ENCODE results near the gene GNAT1. TPM values are rescaled to one million over a fixed set of nuclear protein-coding genes. Genes with fewer than 3 reads are reported as not detected.

The GNAT1 gene
- total and polyA plus RNA-seq, 2 of the 13 experiments (the other 11 are each of a cell fraction or from before 2014, with no cell fraction given): 0.15 TPM; not detected in 1

DNA sequence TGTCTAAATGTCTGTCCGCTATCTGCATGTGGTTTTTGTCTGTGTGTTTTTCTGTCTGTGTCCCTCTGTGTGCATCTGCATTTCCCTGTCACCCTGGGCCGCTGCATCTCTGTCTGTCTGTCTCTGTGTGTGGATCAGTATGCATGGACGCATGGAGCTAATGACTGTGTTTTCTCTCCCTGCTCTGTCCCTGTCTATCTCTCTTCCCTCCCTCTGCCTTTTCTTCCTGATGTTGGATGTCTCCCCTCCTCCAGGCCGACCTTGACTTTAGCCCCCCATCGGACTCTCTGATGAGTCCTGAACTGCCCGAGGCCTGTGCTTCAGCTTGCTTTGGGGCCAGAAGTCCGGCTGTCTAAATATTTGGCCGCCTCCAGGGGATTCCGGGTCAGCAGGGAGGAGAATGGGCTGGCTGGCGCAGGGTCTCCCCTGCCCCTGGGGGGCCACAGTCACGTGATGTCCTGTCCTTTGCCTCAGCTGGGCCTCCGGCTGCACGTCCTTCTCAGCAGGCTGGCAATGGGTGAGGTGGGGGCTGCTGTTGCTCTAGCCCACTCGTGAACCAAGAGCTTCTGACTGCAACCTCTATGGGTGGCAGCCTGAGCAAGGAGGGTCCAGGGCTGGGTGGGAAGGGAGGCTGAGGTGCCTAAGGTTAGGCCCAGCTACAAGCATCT is 17.4 kb downstream of the GNAT1 start (continued):
- TF ChIP-seq, protein P1, sequence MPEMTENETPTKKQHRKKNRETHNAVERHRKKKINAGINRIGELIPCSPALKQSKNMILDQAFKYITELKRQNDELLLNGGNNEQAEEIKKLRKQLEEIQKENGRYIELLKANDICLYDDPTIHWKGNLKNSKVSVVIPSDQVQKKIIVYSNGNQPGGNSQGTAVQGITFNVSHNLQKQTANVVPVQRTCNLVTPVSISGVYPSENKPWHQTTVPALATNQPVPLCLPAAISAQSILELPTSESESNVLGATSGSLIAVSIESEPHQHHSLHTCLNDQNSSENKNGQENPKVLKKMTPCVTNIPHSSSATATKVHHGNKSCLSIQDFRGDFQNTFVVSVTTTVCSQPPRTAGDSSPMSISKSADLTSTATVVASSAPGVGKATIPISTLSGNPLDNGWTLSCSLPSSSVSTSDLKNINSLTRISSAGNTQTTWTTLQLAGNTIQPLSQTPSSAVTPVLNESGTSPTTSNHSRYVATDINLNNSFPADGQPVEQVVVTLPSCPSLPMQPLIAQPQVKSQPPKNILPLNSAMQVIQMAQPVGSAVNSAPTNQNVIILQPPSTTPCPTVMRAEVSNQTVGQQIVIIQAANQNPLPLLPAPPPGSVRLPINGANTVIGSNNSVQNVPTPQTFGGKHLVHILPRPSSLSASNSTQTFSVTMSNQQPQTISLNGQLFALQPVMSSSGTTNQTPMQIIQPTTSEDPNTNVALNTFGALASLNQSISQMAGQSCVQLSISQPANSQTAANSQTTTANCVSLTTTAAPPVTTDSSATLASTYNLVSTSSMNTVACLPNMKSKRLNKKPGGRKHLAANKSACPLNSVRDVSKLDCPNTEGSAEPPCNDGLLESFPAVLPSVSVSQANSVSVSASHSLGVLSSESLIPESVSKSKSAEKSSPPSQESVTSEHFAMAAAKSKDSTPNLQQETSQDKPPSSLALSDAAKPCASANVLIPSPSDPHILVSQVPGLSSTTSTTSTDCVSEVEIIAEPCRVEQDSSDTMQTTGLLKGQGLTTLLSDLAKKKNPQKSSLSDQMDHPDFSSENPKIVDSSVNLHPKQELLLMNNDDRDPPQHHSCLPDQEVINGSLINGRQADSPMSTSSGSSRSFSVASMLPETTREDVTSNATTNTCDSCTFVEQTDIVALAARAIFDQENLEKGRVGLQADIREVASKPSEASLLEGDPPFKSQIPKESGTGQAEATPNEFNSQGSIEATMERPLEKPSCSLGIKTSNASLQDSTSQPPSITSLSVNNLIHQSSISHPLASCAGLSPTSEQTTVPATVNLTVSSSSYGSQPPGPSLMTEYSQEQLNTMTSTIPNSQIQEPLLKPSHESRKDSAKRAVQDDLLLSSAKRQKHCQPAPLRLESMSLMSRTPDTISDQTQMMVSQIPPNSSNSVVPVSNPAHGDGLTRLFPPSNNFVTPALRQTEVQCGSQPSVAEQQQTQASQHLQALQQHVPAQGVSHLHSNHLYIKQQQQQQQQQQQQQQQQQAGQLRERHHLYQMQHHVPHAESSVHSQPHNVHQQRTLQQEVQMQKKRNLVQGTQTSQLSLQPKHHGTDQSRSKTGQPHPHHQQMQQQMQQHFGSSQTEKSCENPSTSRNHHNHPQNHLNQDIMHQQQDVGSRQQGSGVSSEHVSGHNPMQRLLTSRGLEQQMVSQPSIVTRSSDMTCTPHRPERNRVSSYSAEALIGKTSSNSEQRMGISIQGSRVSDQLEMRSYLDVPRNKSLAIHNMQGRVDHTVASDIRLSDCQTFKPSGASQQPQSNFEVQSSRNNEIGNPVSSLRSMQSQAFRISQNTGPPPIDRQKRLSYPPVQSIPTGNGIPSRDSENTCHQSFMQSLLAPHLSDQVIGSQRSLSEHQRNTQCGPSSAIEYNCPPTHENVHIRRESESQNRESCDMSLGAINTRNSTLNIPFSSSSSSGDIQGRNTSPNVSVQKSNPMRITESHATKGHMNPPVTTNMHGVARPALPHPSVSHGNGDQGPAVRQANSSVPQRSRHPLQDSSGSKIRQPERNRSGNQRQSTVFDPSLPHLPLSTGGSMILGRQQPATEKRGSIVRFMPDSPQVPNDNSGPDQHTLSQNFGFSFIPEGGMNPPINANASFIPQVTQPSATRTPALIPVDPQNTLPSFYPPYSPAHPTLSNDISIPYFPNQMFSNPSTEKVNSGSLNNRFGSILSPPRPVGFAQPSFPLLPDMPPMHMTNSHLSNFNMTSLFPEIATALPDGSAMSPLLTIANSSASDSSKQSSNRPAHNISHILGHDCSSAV (CRISPR knock-in tag; IDR thresholded peaks at IDR 0.05; ENCODE audit: borderline replicate concordance): no peak
- TF ChIP-seq, protein P2, sequence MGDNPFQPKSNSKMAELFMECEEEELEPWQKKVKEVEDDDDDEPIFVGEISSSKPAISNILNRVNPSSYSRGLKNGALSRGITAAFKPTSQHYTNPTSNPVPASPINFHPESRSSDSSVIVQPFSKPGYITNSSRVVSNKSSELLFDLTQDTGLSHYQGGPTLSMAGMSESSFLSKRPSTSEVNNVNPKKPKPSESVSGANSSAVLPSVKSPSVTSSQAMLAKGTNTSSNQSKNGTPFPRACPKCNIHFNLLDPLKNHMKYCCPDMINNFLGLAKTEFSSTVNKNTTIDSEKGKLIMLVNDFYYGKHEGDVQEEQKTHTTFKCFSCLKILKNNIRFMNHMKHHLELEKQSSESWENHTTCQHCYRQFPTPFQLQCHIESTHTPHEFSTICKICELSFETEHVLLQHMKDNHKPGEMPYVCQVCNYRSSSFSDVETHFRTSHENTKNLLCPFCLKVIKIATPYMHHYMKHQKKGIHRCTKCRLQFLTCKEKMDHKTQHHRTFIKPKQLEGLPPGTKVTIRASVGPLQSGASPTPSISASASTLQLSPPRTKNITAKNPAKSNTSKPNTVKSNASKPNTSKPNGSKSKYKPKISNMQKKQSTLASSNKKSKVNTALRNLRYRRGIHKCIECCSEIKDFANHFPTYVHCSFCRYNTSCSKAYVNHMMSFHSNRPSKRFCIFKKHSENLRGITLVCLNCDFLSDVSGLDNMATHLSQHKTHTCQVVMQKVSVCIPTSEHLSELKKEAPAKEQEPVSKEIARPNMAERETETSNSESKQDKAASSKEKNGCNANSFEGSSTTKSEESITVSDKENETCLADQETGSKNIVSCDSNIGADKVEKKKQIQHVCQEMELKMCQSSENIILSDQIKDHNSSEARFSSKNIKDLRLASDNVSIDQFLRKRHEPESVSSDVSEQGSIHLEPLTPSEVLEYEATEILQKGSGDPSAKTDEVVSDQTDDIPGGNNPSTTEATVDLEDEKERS (CRISPR knock-in tag; IDR thresholded peaks at IDR 0.05): peak; percentile 91
- TF ChIP-seq ZNF558 (CRISPR knock-in tag; IDR thresholded peaks at IDR 0.05; ENCODE audit: borderline replicate concordance) (no peak), RXRB (CRISPR knock-in tag; IDR thresholded peaks at IDR 0.05; ENCODE audit: borderline replicate concordance) (peak; percentile 98), PPARG (CRISPR knock-in tag; conservative IDR thresholded peaks at IDR 0.05) (peak; percentile 95), ZNF839 (CRISPR knock-in tag; IDR thresholded peaks at IDR 0.05; ENCODE audit: borderline replicate concordance) (peak; percentile 32; the same call in 1 of the 2 replicates), ZNF569 (CRISPR knock-in tag; IDR thresholded peaks at IDR 0.05; ENCODE audit: borderline replicate concordance) (no peak), KLF11 (CRISPR knock-in tag; IDR thresholded peaks at IDR 0.05) (peak; percentile 48; the same call in 1 of the 2 replicates)
- TF ChIP-seq, protein P3, sequence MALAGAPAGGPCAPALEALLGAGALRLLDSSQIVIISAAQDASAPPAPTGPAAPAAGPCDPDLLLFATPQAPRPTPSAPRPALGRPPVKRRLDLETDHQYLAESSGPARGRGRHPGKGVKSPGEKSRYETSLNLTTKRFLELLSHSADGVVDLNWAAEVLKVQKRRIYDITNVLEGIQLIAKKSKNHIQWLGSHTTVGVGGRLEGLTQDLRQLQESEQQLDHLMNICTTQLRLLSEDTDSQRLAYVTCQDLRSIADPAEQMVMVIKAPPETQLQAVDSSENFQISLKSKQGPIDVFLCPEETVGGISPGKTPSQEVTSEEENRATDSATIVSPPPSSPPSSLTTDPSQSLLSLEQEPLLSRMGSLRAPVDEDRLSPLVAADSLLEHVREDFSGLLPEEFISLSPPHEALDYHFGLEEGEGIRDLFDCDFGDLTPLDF (CRISPR knock-in tag; IDR thresholded peaks at IDR 0.05): no peak; the same call in 1 of the 2 replicates
- TF ChIP-seq, protein P4, sequence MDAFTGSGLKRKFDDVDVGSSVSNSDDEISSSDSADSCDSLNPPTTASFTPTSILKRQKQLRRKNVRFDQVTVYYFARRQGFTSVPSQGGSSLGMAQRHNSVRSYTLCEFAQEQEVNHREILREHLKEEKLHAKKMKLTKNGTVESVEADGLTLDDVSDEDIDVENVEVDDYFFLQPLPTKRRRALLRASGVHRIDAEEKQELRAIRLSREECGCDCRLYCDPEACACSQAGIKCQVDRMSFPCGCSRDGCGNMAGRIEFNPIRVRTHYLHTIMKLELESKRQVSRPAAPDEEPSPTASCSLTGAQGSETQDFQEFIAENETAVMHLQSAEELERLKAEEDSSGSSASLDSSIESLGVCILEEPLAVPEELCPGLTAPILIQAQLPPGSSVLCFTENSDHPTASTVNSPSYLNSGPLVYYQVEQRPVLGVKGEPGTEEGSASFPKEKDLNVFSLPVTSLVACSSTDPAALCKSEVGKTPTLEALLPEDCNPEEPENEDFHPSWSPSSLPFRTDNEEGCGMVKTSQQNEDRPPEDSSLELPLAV (CRISPR knock-in tag; conservative IDR thresholded peaks at IDR 0.05; ENCODE audit: low read depth): no peak
- TF ChIP-seq, protein P5, sequence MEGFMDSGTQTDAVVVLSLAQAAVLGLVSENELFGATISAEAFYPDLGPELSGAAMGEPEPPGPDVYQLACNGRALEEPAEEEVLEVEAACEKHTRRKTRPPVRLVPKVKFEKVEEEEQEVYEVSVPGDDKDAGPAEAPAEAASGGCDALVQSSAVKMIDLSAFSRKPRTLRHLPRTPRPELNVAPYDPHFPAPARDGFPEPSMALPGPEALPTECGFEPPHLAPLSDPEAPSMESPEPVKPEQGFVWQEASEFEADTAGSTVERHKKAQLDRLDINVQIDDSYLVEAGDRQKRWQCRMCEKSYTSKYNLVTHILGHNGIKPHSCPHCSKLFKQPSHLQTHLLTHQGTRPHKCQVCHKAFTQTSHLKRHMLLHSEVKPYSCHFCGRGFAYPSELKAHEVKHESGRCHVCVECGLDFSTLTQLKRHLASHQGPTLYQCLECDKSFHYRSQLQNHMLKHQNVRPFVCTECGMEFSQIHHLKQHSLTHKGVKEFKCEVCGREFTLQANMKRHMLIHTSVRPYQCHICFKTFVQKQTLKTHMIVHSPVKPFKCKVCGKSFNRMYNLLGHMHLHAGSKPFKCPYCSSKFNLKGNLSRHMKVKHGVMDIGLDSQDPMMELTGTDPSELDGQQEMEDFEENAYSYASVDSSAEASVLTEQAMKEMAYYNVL (CRISPR knock-in tag; IDR thresholded peaks at IDR 0.05; ENCODE audit: borderline replicate concordance): peak; percentile 100

All from HepG2 (cell line).